WTC11 (cell line): ENCODE measurements around the gene PAMR1. TPM values are rescaled to one million over a fixed set of nuclear protein-coding genes. Genes with fewer than 3 reads are reported as not detected.

Experiments
- ATAC-seq: fragments of 200-7000 bp; cut with Tn5 transposase; 2 replicates; pipeline ENCODE4 v1.10.0; 2021; ENCODE audit warnings: mild to moderate bottlenecking, moderate library complexity
- CTCF ChIA-PET: fragments of 300-600 bp; sonication (Branson Sonifier 250); formaldehyde crosslinking; loops from one replicate; lab custom pipeline; 2021; ENCODE audit warnings: antibody characterized with exemption; lab: Charles Lee
- POLR2A ChIA-PET: fragments of 350-600 bp; sonication (Branson Sonifier 250); formaldehyde crosslinking; loops from one replicate; lab custom pipeline; 2021; ENCODE audit warnings: antibody characterized with exemption; lab: Charles Lee
- DNase-seq: peaks from one replicate; pipeline ENCODE4 v3.0.0; 2021; ENCODE audit warnings: low spot score
- H3K27ac Mint-ChIP-seq: 2 replicates; pipeline ENCODE4 v1.8.0; 2021; ENCODE audit warnings: mixed read lengths
- H3K27me3 Mint-ChIP-seq: 2 replicates; pipeline ENCODE4 v1.8.0; 2021; ENCODE audit warnings: low read depth, mild to moderate bottlenecking, moderate library complexity, mixed read lengths
- H3K36me3 Mint-ChIP-seq: 2 replicates; pipeline ENCODE4 v1.8.0; 2021; ENCODE audit warnings: mixed read lengths
- H3K4me1 Mint-ChIP-seq: 2 replicates; pipeline ENCODE4 v1.8.0; 2022; ENCODE audit warnings: mixed read lengths
- H3K4me3 Mint-ChIP-seq: 2 replicates; pipeline ENCODE4 v1.8.0; 2021; ENCODE audit warnings: mild to moderate bottlenecking, moderate library complexity, mixed read lengths
- H3K9me3 Mint-ChIP-seq: 2 replicates; pipeline ENCODE4 v1.8.0; 2021; ENCODE audit warnings: mixed read lengths
- ATF1 ChIP-seq: sonication (generic); formaldehyde crosslinking; IDR thresholded peaks from 2 replicates; pipeline ENCODE4 v1.8.1; 2023; ENCODE audit warnings: mild to moderate bottlenecking, moderate library complexity, missing genetic modification reagents
- CBFB ChIP-seq: sonication (generic); formaldehyde crosslinking; IDR thresholded peaks from 2 replicates; pipeline ENCODE4 v1.8.1; 2022; ENCODE audit warnings: mild to moderate bottlenecking, low read depth, missing genetic modification reagents
- EMX1 ChIP-seq: fragments of 250-450 bp; sonication (Bioruptor Pico); IDR thresholded peaks from 2 replicates; pipeline ENCODE4 v1.8.0; 2021; ENCODE audit warnings: mild to moderate bottlenecking
- FOXJ3 ChIP-seq: sonication (generic); formaldehyde crosslinking; IDR thresholded peaks from 2 replicates; pipeline ENCODE4 v1.9.0; 2021; ENCODE audit warnings: missing genetic modification reagents, mild to moderate bottlenecking, borderline replicate concordance
- GABPB1 ChIP-seq: sonication (generic); formaldehyde crosslinking; IDR thresholded peaks from 2 replicates; pipeline ENCODE4 v1.8.1; 2023; ENCODE audit warnings: mild to moderate bottlenecking, missing genetic modification reagents
- GRHL2 ChIP-seq: fragments of 250-450 bp; sonication (Bioruptor Pico); IDR thresholded peaks from 2 replicates; pipeline ENCODE4 v1.8.0; 2022; ENCODE audit warnings: mild to moderate bottlenecking, moderate library complexity; ENCODE audit not compliant: insufficient replicate concordance, severe bottlenecking
- JAZF1 ChIP-seq: fragments of 250-450 bp; sonication (Bioruptor Pico); IDR thresholded peaks from 2 replicates; pipeline ENCODE4 v1.9.0; 2021; ENCODE audit warnings: moderate library complexity, mild to moderate bottlenecking, inconsistent platforms
- MXD4 ChIP-seq: fragments of 250-450 bp; sonication (Bioruptor Pico); IDR thresholded peaks from 2 replicates; pipeline ENCODE4 v1.8.0; 2021; ENCODE audit warnings: mild to moderate bottlenecking, moderate library complexity, borderline replicate concordance
- NR1H2 ChIP-seq: sonication (generic); formaldehyde crosslinking; IDR thresholded peaks from 2 replicates; pipeline ENCODE4 v1.9.0; 2021; ENCODE audit warnings: mild to moderate bottlenecking, moderate library complexity, missing genetic modification reagents
- PRRX2 ChIP-seq: fragments of 250-450 bp; sonication (Bioruptor Pico); IDR thresholded peaks from 2 replicates; pipeline ENCODE4 v1.8.0; 2021; ENCODE audit warnings: mild to moderate bottlenecking
- RELA ChIP-seq: sonication (generic); formaldehyde crosslinking; IDR thresholded peaks from 2 replicates; pipeline ENCODE4 v1.8.1; 2022; ENCODE audit warnings: missing genetic modification reagents, mild to moderate bottlenecking, borderline replicate concordance
- RORB ChIP-seq: fragments of 250-450 bp; sonication (Bioruptor Pico); IDR thresholded peaks from 2 replicates; pipeline ENCODE4 v1.9.0; 2021; ENCODE audit warnings: mild to moderate bottlenecking
- SMAD3 ChIP-seq: sonication (generic); formaldehyde crosslinking; IDR thresholded peaks from 2 replicates; pipeline ENCODE4 v1.8.0; 2022; ENCODE audit warnings: missing genetic modification reagents, mild to moderate bottlenecking, borderline replicate concordance
- TCF7 ChIP-seq: sonication (generic); formaldehyde crosslinking; IDR thresholded peaks from 2 replicates; pipeline ENCODE4 v1.8.0; 2022; ENCODE audit warnings: mild to moderate bottlenecking, low read depth, missing genetic modification reagents, moderate library complexity
- TEAD1 ChIP-seq: sonication (generic); formaldehyde crosslinking; IDR thresholded peaks from 2 replicates; pipeline ENCODE4 v1.8.0; 2022; ENCODE audit warnings: mild to moderate bottlenecking, missing genetic modification reagents
- ZNF121 ChIP-seq: sonication (generic); formaldehyde crosslinking; IDR thresholded peaks from 2 replicates; pipeline ENCODE4 v1.8.0; 2023; ENCODE audit warnings: missing genetic modification reagents
- ZNF138 ChIP-seq: sonication (generic); formaldehyde crosslinking; conservative IDR thresholded peaks from 2 replicates; pipeline ENCODE4 v1.8.1; 2022; ENCODE audit warnings: mild to moderate bottlenecking, moderate library complexity, missing genetic modification reagents
- ZNF219 ChIP-seq: sonication (generic); formaldehyde crosslinking; IDR thresholded peaks from 2 replicates; pipeline ENCODE4 v1.8.0; 2023; ENCODE audit warnings: missing genetic modification reagents, mild to moderate bottlenecking, borderline replicate concordance
- total RNA-seq: library from RNA; stranded (reverse); gene quantifications from 3 replicates; pipeline ENCODE4 v1.2.3, GENCODE V29; 2021
- TF ChIP-seq, protein P1 (sequence below): fragments of 200-600 bp; IDR thresholded peaks from 2 replicates; pipeline ENCODE4 v1.8.0; 2022; ENCODE audit warnings: antibody characterized with exemption
- TF ChIP-seq, protein P2 (sequence below): sonication (generic); formaldehyde crosslinking; conservative IDR thresholded peaks from 2 replicates; pipeline ENCODE4 v1.8.1; 2022; ENCODE audit warnings: mild to moderate bottlenecking, missing genetic modification reagents
- TF ChIP-seq, protein P3 (sequence below): fragments of 250-450 bp; sonication (Bioruptor Pico); IDR thresholded peaks from 2 replicates; pipeline ENCODE4 v1.9.0; 2021; ENCODE audit warnings: mild to moderate bottlenecking, borderline replicate concordance
- TF ChIP-seq, protein P4 (sequence below): sonication (generic); formaldehyde crosslinking; conservative IDR thresholded peaks from 2 replicates; pipeline ENCODE4 v1.8.1; 2023; ENCODE audit warnings: mild to moderate bottlenecking, low read depth, missing genetic modification reagents, moderate library complexity
- TF ChIP-seq, protein P5 (sequence below): sonication (generic); formaldehyde crosslinking; IDR thresholded peaks from 2 replicates; pipeline ENCODE4 v1.8.1; 2022; ENCODE audit warnings: low read depth, mild to moderate bottlenecking, moderate library complexity, missing genetic modification reagents, borderline replicate concordance

Gene PAMR1
- total RNA-seq, 1 experiment from 2014 or later = 3.2 TPM

DNA sequence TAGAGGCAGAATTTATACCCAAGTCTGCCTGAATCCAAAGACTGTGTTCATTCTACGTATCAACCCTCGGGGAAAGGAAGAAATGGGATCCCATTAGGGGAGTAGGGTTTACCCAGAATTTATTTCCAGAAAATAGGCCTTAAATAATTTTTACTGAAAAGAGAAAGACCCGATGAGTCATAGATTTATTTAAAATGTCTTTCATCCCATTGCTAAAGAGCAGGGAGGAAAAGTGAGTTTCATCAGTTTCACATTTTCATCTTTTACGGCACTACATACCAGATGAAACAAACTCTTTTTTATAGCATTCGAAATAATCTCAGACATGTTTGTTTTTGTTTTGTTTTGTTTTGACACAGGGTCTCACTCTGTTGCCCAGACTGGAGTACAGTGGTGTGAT, 137.4 kb downstream of the PAMR1 start (continued):
- TF ChIP-seq ATF1 (CRISPR knock-in tag) = no peak
- no peak for TF ChIP-seq GABPB1
- TF ChIP-seq TEAD1 = no peak
- TF ChIP-seq, protein P1, sequence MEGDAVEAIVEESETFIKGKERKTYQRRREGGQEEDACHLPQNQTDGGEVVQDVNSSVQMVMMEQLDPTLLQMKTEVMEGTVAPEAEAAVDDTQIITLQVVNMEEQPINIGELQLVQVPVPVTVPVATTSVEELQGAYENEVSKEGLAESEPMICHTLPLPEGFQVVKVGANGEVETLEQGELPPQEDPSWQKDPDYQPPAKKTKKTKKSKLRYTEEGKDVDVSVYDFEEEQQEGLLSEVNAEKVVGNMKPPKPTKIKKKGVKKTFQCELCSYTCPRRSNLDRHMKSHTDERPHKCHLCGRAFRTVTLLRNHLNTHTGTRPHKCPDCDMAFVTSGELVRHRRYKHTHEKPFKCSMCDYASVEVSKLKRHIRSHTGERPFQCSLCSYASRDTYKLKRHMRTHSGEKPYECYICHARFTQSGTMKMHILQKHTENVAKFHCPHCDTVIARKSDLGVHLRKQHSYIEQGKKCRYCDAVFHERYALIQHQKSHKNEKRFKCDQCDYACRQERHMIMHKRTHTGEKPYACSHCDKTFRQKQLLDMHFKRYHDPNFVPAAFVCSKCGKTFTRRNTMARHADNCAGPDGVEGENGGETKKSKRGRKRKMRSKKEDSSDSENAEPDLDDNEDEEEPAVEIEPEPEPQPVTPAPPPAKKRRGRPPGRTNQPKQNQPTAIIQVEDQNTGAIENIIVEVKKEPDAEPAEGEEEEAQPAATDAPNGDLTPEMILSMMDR = no peak
- TF ChIP-seq PRRX2 (CRISPR knock-in tag) = no peak
- TF ChIP-seq GRHL2 (CRISPR knock-in tag) = no peak
- no peak for TF ChIP-seq FOXJ3
- TF ChIP-seq JAZF1 (CRISPR knock-in tag) = no peak
- TF ChIP-seq NR1H2 = no peak
- TF ChIP-seq, protein P2, sequence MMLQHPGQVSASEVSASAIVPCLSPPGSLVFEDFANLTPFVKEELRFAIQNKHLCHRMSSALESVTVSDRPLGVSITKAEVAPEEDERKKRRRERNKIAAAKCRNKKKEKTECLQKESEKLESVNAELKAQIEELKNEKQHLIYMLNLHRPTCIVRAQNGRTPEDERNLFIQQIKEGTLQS (CRISPR knock-in tag) = no peak
- no peak for TF ChIP-seq ZNF121

DNA sequence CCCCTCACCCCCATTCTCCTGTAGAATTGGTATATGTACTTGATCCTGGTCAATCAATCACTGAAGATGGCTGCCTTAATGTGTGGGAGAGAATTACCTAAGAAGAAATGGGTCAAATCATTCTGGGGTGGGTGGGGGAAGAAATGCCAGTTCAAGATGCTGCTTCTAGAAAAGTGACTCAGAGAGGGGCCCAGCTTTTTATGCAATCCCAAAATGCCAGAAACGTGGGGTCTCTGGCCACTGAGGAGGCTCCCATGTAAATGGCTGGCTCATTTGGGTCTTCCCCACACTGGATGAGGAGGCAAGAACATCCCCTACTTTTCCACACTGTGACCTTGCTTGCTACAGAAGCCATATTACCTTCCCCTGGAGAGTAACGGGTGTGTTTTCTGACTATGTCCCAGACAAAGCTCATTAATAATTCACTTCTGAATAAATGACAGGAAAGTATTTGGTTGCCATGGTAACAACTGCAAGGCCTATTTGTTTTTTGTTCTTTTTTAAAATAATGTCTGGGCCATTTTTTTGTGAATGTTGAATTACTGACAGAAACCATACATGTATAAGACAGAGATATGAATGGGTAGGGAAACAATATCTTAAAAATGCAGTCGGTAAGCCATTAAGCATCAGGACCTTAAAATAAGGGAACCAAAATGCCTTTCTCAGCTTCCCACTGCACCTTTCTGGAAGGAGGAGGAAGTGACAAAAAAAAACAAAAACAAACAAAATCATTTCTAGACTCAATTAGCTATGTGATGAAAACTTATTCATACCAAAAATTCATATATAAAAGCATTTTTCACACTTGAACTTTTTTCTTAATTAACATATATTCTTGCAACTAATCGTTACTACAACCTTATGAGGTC, 138.1 kb downstream of the PAMR1 start:
- Mint-ChIP-seq H3K27me3 (no peaks in the 10 kb centered on the region), H3K36me3 (no peaks in the 10 kb centered on the region), H3K4me1 (peaks cover 10% of the 10 kb centered on the region), H3K27ac (no peak overlapping the region), H3K9me3 (peaks cover 3% of the 10 kb centered on the region; the same call in 1 of the 2 replicates), H3K4me3 (no peak overlapping the region)
- no peak for TF ChIP-seq MXD4 (CRISPR knock-in tag)
- TF ChIP-seq, protein P3, sequence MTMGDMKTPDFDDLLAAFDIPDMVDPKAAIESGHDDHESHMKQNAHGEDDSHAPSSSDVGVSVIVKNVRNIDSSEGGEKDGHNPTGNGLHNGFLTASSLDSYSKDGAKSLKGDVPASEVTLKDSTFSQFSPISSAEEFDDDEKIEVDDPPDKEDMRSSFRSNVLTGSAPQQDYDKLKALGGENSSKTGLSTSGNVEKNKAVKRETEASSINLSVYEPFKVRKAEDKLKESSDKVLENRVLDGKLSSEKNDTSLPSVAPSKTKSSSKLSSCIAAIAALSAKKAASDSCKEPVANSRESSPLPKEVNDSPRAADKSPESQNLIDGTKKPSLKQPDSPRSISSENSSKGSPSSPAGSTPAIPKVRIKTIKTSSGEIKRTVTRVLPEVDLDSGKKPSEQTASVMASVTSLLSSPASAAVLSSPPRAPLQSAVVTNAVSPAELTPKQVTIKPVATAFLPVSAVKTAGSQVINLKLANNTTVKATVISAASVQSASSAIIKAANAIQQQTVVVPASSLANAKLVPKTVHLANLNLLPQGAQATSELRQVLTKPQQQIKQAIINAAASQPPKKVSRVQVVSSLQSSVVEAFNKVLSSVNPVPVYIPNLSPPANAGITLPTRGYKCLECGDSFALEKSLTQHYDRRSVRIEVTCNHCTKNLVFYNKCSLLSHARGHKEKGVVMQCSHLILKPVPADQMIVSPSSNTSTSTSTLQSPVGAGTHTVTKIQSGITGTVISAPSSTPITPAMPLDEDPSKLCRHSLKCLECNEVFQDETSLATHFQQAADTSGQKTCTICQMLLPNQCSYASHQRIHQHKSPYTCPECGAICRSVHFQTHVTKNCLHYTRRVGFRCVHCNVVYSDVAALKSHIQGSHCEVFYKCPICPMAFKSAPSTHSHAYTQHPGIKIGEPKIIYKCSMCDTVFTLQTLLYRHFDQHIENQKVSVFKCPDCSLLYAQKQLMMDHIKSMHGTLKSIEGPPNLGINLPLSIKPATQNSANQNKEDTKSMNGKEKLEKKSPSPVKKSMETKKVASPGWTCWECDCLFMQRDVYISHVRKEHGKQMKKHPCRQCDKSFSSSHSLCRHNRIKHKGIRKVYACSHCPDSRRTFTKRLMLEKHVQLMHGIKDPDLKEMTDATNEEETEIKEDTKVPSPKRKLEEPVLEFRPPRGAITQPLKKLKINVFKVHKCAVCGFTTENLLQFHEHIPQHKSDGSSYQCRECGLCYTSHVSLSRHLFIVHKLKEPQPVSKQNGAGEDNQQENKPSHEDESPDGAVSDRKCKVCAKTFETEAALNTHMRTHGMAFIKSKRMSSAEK (CRISPR knock-in tag) = no peak
- TF ChIP-seq SMAD3 = no peak
- TF ChIP-seq, protein P4, sequence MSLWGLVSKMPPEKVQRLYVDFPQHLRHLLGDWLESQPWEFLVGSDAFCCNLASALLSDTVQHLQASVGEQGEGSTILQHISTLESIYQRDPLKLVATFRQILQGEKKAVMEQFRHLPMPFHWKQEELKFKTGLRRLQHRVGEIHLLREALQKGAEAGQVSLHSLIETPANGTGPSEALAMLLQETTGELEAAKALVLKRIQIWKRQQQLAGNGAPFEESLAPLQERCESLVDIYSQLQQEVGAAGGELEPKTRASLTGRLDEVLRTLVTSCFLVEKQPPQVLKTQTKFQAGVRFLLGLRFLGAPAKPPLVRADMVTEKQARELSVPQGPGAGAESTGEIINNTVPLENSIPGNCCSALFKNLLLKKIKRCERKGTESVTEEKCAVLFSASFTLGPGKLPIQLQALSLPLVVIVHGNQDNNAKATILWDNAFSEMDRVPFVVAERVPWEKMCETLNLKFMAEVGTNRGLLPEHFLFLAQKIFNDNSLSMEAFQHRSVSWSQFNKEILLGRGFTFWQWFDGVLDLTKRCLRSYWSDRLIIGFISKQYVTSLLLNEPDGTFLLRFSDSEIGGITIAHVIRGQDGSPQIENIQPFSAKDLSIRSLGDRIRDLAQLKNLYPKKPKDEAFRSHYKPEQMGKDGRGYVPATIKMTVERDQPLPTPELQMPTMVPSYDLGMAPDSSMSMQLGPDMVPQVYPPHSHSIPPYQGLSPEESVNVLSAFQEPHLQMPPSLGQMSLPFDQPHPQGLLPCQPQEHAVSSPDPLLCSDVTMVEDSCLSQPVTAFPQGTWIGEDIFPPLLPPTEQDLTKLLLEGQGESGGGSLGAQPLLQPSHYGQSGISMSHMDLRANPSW (CRISPR knock-in tag) = no peak
- TF ChIP-seq TCF7 (CRISPR knock-in tag) = no peak
- no peak for TF ChIP-seq RELA (CRISPR knock-in tag)
- no peak for TF ChIP-seq ZNF138
- TF ChIP-seq, protein P5, sequence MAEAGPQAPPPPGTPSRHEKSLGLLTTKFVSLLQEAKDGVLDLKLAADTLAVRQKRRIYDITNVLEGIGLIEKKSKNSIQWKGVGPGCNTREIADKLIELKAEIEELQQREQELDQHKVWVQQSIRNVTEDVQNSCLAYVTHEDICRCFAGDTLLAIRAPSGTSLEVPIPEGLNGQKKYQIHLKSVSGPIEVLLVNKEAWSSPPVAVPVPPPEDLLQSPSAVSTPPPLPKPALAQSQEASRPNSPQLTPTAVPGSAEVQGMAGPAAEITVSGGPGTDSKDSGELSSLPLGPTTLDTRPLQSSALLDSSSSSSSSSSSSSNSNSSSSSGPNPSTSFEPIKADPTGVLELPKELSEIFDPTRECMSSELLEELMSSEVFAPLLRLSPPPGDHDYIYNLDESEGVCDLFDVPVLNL = no peak
- TF ChIP-seq EMX1 (CRISPR knock-in tag) = no peak
- no peak for TF ChIP-seq CBFB (CRISPR knock-in tag)
- TF ChIP-seq RORB (CRISPR knock-in tag) = no peak
- no peak for TF ChIP-seq ZNF219 (CRISPR knock-in tag)
- ChIA-PET POLR2A (no interaction called here), CTCF (interaction anchor here (0.8 to 1.2 kb wide), 2 partner anchors 25 to 82 kb away, joined by 3 to 5 read pairs; no protein-coding TSS in a partner anchor)
- DNase-seq (no peak), ATAC-seq (no peak)
